ENCODE measurements around the gene INTS1.
A peak's percentile ranks its signal among the peaks of the same experiment; 100 is the strongest.

INTS1 gene

DNA sequence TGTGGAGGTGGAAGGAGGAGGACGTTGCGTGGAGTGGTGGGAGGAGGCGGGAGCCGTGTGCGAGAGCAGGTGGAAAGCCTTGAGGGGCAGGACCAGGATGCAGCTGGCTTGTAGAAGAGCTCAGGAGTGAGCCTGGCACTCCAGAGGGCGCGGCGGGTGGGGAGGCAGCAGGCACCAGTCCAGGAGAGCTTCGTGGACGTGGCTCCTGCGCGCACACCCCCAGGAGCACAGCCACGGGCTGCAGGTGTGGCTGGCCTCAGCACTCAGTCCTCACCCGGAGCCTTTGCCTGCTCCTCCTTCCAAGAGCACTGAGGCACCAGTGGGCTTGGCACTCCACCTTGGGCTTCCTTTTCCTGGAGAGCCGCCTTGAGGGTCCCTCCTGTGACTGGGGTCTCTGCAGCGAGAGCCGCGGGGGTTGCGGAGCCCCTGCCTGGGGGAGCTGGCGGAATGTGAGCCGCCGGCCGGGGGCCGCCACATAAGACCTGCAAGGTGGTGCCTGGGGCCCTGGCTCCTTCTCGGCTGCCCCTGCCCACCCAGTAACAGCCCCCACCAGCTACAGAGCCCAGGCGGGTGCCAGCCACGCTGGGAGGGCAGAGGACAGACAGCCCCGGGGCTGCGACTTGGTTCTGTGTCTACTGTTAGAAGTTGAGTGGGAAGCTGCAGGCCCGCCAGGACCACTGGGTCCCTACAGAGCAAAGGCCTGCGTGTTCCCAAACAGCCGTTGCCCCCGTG lies 37.4 kb upstream of the INTS1 start:
- Histone ChIP-seq H3K27ac (ENCODE audit: low read depth, low read length, severe bottlenecking) (no peak overlapping the region), H3K9me3 (ENCODE audit: control insufficient read depth, low read length) (no peaks in the 10 kb centered on the region), H3K4me1 (ENCODE audit: control insufficient read depth, insufficient read depth, low read length, poor library complexity, severe bottlenecking) (peaks cover 20% of the 10 kb centered on the region), H3K36me3 (ENCODE audit: control insufficient read depth, insufficient read depth, low read length) (peaks cover 41% of the 10 kb centered on the region), H3K4me3 (ENCODE audit: extremely low read depth, insufficient read depth, low read length, poor library complexity, severe bottlenecking) (no peak overlapping the region)
- 94 to 98% methylated on average over 21 to 26 of the region's 33 CpGs for WGBS, 2 experiments (ENCODE audit: insufficient coverage in 2 of 2)

DNA sequence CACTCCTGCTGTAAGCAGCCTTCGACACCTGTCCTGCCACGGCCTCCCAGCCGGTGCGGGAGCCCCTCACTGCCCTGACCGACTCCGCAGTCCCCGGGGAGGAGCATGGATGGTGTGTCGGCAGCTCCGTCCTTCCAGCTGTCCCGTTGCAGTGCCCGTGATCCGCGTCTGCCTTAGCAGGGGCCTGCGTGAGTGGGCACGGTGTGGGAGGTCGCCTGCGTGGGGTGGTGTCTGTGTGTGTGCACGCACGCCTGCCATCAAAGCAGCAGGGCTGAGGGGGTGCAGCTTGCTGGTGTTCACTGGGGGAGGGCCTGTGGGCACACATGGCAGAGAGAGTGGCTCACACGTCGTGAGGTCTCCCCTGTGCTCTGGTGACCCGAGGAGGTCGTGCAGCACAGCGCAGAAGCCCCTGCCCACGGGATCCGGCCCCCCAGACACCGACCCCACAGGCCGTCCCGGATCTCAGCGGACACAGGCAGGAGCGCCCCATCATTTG lies 36.6 kb upstream of the INTS1 start:
- Histone ChIP-seq H3K9me3 (ENCODE audit: control insufficient read depth, low read length) (no peaks in the 10 kb centered on the region), H3K36me3 (ENCODE audit: control insufficient read depth, insufficient read depth, low read length) (peaks cover 41% of the 10 kb centered on the region), H3K4me3 (ENCODE audit: extremely low read depth, insufficient read depth, low read length, poor library complexity, severe bottlenecking) (no peak overlapping the region), H3K27ac (ENCODE audit: low read depth, low read length, severe bottlenecking) (no peak overlapping the region), H3K4me1 (ENCODE audit: control insufficient read depth, insufficient read depth, low read length, poor library complexity, severe bottlenecking) (peaks cover 28% of the 10 kb centered on the region)
- WGBS, 2 experiments (ENCODE audit: insufficient coverage in 2 of 2): 94 to 95% methylated on average over 26 to 30 of the region's 31 CpGs

DNA sequence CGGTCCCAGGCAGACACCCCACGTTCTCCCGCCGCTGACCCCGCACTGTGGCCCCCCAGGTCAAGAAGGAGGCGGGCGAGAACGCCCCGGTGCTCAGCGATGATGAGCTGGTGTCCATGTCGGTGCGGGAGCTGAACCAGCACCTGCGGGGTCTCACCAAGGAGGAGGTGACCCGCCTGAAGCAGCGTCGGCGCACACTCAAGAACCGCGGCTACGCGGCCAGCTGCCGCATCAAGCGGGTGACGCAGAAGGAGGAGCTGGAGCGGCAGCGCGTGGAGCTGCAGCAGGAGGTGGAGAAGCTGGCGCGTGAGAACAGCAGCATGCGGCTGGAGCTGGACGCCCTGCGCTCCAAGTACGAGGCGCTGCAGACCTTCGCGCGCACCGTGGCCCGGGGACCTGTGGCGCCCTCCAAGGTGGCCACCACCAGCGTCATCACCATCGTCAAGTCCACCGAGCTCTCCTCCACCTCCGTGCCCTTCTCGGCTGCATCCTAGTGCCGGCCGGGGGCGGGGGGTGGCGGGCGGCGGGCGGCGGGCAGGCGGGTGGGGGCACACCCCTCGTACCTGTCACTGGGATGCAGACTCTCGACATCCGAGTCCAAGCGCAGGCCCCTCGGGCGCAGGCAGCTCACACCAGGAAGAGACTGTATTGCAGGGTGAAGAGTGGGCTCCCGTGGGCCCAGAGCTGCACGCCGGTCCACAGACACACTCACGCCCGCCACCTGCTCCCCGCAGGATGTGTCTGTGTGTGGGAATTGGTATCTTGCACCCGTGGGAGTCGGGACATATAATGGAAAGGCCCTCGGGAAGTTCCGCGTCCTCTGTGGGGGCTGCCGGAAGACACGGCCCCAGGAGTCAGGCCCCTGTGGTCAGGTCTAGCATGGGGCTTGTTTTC lies 35.9 kb upstream of the INTS1 start:
- peaks cover 44% of the 10 kb centered on the region for H3K36me3 ChIP-seq (ENCODE audit: control insufficient read depth, insufficient read depth, low read length)
- 96 to 99% methylated on average over 53 to 68 of the region's 73 CpGs for WGBS, 2 experiments (ENCODE audit: insufficient coverage in 2 of 2)
- H3K9me3 ChIP-seq (ENCODE audit: control insufficient read depth, low read length): no peaks in the 10 kb centered on the region
- peaks cover 35% of the 10 kb centered on the region for H3K4me1 ChIP-seq (ENCODE audit: control insufficient read depth, insufficient read depth, low read length, poor library complexity, severe bottlenecking)
- no peak overlapping the region for H3K27ac ChIP-seq (ENCODE audit: low read depth, low read length, severe bottlenecking)
- H3K4me3 ChIP-seq (ENCODE audit: extremely low read depth, insufficient read depth, low read length, poor library complexity, severe bottlenecking): no peak overlapping the region

DNA sequence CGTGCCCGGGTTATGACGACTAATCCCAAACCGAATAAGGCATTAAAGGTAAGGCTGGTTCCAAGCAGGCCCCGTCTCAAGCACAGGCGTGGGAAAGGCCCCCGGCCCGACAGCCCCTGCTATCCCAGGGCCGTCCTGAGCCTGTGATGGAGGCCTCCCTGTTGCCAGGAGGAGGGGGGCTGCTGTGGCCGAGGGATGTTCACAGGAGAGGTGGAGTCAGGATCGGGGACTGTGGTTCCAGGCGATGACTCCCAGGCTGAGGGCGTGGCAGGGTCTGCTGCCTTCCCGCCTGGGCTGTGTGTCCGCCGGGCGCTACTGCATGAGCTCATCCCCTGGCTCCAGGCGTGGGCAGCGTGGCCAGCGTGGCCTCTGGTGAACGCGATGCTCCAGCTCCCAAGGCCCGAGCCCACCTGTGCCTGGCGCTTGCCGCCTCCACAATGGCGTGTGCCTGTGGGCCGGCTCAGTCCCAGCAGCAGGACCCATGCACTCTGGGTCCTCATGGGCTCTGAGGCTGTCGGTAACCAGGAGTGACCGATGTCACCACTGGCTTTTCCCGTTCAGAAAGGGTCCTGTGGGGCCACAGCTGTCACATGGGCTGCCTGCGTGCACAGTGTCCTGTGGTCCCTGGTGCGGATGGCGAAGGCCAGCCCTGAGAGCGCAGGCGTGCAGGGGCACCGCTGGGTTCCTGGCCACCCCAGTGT lies 35.1 kb upstream of the INTS1 start:
- H3K4me3 ChIP-seq (ENCODE audit: extremely low read depth, insufficient read depth, low read length, poor library complexity, severe bottlenecking): no peak overlapping the region
- peaks cover 43% of the 10 kb centered on the region for H3K4me1 ChIP-seq (ENCODE audit: control insufficient read depth, insufficient read depth, low read length, poor library complexity, severe bottlenecking)
- H3K36me3 ChIP-seq (ENCODE audit: control insufficient read depth, insufficient read depth, low read length): peaks cover 48% of the 10 kb centered on the region
- no peak overlapping the region for H3K27ac ChIP-seq (ENCODE audit: low read depth, low read length, severe bottlenecking)
- H3K9me3 ChIP-seq (ENCODE audit: control insufficient read depth, low read length): no peaks in the 10 kb centered on the region
- 92% methylated on average over 35 to 36 of the region's 36 CpGs for WGBS, 2 experiments (ENCODE audit: insufficient coverage in 2 of 2)

GRCh38 chr7:1538544-1539180 lies 34.5 kb upstream of the INTS1 start:
- Histone ChIP-seq H3K36me3 (ENCODE audit: control insufficient read depth, insufficient read depth, low read length) (peaks cover 42% of the 10 kb centered on the region), H3K4me3 (ENCODE audit: extremely low read depth, insufficient read depth, low read length, poor library complexity, severe bottlenecking) (no peak overlapping the region), H3K9me3 (ENCODE audit: control insufficient read depth, low read length) (no peaks in the 10 kb centered on the region), H3K27ac (ENCODE audit: low read depth, low read length, severe bottlenecking) (peak overlapping the region; percentile 100), H3K4me1 (ENCODE audit: control insufficient read depth, insufficient read depth, low read length, poor library complexity, severe bottlenecking) (peaks cover 49% of the 10 kb centered on the region)
- WGBS, 2 experiments (ENCODE audit: insufficient coverage in 2 of 2): 94 to 97% methylated on average over 18 to 23 of the region's 25 CpGs

GRCh38 chr7:1537535-1538412 lies 33.6 kb upstream of the INTS1 start:
- peak overlapping the region; percentile 100 for H3K27ac ChIP-seq (ENCODE audit: low read depth, low read length, severe bottlenecking)
- no peaks in the 10 kb centered on the region for H3K9me3 ChIP-seq (ENCODE audit: control insufficient read depth, low read length)
- WGBS, 2 experiments (ENCODE audit: insufficient coverage in 2 of 2): 68 to 71% methylated on average over 32 to 47 of the region's 56 CpGs
- H3K4me1 ChIP-seq (ENCODE audit: control insufficient read depth, insufficient read depth, low read length, poor library complexity, severe bottlenecking): peaks cover 58% of the 10 kb centered on the region
- peaks cover 36% of the 10 kb centered on the region for H3K36me3 ChIP-seq (ENCODE audit: control insufficient read depth, insufficient read depth, low read length)
- peak overlapping the region; percentile 22 for H3K4me3 ChIP-seq (ENCODE audit: extremely low read depth, insufficient read depth, low read length, poor library complexity, severe bottlenecking)

DNA sequence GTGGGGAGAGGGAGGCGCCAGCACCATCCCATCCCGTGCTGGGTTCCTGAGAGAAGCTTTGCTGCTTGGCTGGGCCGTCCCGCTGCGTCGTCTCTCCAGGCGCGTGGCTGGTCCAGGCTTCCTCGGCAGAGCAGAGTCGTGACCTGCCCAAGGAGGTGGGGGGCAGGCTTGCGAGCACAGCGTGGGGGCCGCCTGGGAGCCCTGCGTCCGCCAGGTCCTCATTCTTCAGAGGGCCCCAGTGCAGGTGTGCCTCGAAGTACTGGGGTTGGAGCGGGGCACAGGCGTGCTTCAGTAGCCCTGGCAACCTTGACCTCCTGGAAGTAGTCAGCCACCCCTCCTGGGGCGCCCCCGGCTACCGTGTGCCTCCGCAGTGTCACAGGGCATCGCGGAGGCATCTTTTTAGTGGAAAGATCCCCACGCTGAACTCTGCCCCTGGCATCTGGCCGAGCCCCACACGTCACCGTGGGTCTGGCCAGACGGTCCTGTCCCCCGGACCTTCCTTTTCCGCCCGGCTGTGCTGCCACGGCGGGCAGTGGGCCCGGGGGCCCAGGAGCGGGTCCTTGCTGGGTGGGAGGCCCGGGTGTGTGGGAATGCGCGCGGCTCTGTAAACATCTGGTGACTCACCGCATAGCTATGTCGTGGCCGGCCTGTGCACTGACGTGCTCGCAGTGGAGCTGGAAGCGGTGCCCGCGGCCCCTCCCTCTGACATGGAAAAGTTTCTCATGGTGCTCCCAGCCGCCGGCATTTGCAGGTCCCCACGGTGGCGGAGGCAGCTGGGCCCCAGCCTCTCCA lies 32.8 kb upstream of the INTS1 start:
- peaks cover 66% of the 10 kb centered on the region for H3K4me1 ChIP-seq (ENCODE audit: control insufficient read depth, insufficient read depth, low read length, poor library complexity, severe bottlenecking)
- H3K4me3 ChIP-seq (ENCODE audit: extremely low read depth, insufficient read depth, low read length, poor library complexity, severe bottlenecking): peak overlapping the region; percentile 22
- no peaks in the 10 kb centered on the region for H3K9me3 ChIP-seq (ENCODE audit: control insufficient read depth, low read length)
- WGBS, 2 experiments (ENCODE audit: insufficient coverage in 2 of 2): 20 to 21% methylated on average over 48 to 50 of the region's 52 CpGs
- H3K36me3 ChIP-seq (ENCODE audit: control insufficient read depth, insufficient read depth, low read length): peaks cover 29% of the 10 kb centered on the region
- peak overlapping the region; percentile 100 for H3K27ac ChIP-seq (ENCODE audit: low read depth, low read length, severe bottlenecking)

- H3K4me1 ChIP-seq (ENCODE audit: control insufficient read depth, insufficient read depth, low read length, poor library complexity, severe bottlenecking): peaks cover 71% of the 10 kb centered on the region
- no peak overlapping the region for H3K4me3 ChIP-seq (ENCODE audit: extremely low read depth, insufficient read depth, low read length, poor library complexity, severe bottlenecking)
- 63 to 83% methylated on average over 6 to 7 of the region's 7 CpGs for WGBS, 2 experiments (ENCODE audit: insufficient coverage in 2 of 2)
- peaks cover 26% of the 10 kb centered on the region for H3K36me3 ChIP-seq (ENCODE audit: control insufficient read depth, insufficient read depth, low read length)
- H3K27ac ChIP-seq (ENCODE audit: low read depth, low read length, severe bottlenecking): peak overlapping the region; percentile 100
- no peaks in the 10 kb centered on the region for H3K9me3 ChIP-seq (ENCODE audit: control insufficient read depth, low read length)
Observed at GRCh38 chr7:1536455-1536742, 32.2 kb upstream of the INTS1 start.

DNA sequence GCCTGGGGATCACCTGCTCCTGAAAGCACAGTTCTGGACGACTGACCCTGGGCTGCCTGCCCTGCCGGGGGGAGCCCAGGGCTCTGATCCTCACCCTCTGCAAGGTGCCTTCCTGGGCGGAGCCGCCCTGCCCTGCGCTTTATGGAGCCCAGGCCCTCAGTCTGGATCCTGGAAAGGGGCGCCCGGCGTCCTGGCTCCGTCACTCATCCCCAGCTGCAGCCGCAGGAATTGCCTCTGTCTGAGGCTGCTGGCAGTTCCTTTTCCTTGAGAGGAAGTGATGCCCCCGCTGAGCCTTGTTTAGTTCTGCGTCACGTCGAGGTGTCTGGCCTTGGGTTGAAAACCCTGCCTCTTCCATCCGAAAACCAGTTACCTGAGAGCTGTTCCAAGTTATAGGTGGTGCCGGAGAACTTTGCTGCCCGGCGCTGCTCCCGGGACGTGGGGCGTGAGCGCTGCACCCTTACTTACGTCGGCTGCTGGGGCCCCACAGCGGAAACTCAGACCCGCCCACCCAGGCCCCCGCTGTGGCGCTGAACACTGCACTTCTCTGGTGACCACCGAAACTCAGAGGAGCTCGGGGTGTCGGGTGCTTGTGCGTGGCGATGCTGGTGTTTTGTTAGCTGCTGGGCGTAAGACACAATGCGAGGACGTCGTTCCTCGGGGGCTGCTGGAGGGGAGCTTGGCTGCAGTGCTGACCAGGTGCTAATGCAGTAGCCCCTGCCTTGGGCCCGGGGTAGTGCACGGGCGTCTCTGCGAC lies 31.7 kb upstream of the INTS1 start:
- peaks cover 71% of the 10 kb centered on the region for H3K4me1 ChIP-seq (ENCODE audit: control insufficient read depth, insufficient read depth, low read length, poor library complexity, severe bottlenecking)
- WGBS, 2 experiments (ENCODE audit: insufficient coverage in 2 of 2): 86% methylated on average over 38 to 42 of the region's 42 CpGs

More for the DNA sequence above, 31.7 kb upstream of the INTS1 start:
- Histone ChIP-seq H3K27ac (ENCODE audit: low read depth, low read length, severe bottlenecking) (peak overlapping the region; percentile 100), H3K36me3 (ENCODE audit: control insufficient read depth, insufficient read depth, low read length) (peaks cover 22% of the 10 kb centered on the region), H3K4me3 (ENCODE audit: extremely low read depth, insufficient read depth, low read length, poor library complexity, severe bottlenecking) (no peak overlapping the region), H3K9me3 (ENCODE audit: control insufficient read depth, low read length) (no peaks in the 10 kb centered on the region)

Measured in mesodermal cell (in vitro differentiated cells).